IPS-18c (cell line): ENCODE measurements around the gene SYPL1.
"Not testable (repeated sequence)": the region's sequence is repeated elsewhere in the genome, so short reads cannot be mapped to it uniquely, and the experiment has no call there.

Experiments
- H3K4me3 ChIP-seq: 2 replicates; pipeline ENCODE4 v1.7.0; 2013; ENCODE audit warnings: low read depth, mild to moderate bottlenecking, low read length, moderate library complexity; ENCODE audit not compliant: insufficient read depth
- H3K9me3 ChIP-seq: one replicate; pipeline ENCODE4 v1.6.1; 2013; ENCODE audit warnings: mild to moderate bottlenecking, low read length, moderate library complexity; ENCODE audit not compliant: control insufficient read depth, insufficient read depth

SYPL1 gene

GRCh38 chr7:106112118-106112971 lies at the start of gene SYPL1:
SYPL1 (minus strand) TSS chr7:106112312; CDS start chr7:106112208, 104 bp downstream.
- Histone ChIP-seq H3K9me3 (no peaks in the 10 kb centered on the region), H3K4me3 (peak within 1 kb of the TSS; percentile 68)

- Histone ChIP-seq H3K4me3 (no peak overlapping the region), H3K9me3 (no peaks in the 10 kb centered on the region)
These were observed 42.9 kb upstream of the SYPL1 start for GRCh38 chr7:106155027-106155426.

DNA sequence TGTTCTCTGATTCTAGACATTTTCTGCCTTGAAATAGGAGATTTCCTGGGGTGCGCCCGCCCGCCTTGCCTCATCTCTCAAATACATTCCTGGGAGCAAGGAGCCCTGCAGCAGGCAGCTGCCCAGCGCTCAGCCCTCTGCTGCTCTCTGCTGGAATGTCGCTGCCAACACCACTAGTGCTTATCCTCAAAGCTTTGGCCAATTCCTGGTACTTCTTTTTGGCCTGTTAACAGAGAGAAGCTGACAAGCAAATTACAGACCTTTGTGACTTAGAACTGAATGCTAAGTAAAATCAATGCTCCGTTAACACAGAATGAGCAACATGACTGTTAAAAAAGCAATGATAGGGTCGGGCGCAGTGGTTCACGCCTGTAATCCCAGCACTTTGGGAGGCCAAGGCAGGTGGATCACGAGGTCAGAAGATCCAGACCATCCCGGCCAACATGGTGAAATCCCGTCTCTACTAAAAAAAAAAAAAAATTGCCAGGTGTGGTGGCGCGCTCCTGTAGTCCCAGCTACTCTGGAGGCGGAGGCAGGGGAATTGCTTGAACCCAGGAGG lies 41.9 kb upstream of the SYPL1 start:
- Histone ChIP-seq H3K9me3 (no peaks in the 10 kb centered on the region), H3K4me3 (no peak overlapping the region)

- H3K4me3 ChIP-seq: no peak overlapping the region
- no peaks in the 10 kb centered on the region for H3K9me3 ChIP-seq
These were observed 40.2 kb upstream of the SYPL1 start for GRCh38 chr7:106152313-106152665.

GRCh38 chr7:106151459-106152312 lies 39.6 kb upstream of the SYPL1 start:
- Histone ChIP-seq H3K4me3 (no peak overlapping the region), H3K9me3 (no peaks in the 10 kb centered on the region)

- Histone ChIP-seq H3K9me3 (no peaks in the 10 kb centered on the region), H3K4me3 (no peak overlapping the region)
These were observed 31.7 kb upstream of the SYPL1 start for GRCh38 chr7:106143711-106144337.

DNA sequence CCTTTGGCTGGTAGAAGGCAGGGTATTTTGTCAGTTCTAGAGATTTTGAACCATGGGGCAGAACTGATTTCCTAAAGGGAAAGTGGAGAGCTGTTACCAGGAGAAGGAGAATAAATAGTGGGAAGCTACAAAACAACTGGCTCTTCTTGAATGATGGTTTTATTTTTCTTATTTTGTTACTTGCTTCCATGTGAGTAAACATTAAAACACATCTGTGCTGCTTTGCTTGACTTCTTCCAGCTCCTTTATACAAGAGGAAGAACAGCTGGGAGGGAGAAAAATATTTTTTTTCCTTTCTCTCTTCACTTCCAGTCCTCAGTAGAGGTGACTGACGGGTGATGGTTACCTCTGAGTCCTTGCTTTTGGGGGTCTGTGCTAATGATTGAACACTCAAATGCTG lies 30.0 kb upstream of the SYPL1 start:
- H3K4me3 ChIP-seq: no peak overlapping the region
- H3K9me3 ChIP-seq: no peaks in the 10 kb centered on the region

DNA sequence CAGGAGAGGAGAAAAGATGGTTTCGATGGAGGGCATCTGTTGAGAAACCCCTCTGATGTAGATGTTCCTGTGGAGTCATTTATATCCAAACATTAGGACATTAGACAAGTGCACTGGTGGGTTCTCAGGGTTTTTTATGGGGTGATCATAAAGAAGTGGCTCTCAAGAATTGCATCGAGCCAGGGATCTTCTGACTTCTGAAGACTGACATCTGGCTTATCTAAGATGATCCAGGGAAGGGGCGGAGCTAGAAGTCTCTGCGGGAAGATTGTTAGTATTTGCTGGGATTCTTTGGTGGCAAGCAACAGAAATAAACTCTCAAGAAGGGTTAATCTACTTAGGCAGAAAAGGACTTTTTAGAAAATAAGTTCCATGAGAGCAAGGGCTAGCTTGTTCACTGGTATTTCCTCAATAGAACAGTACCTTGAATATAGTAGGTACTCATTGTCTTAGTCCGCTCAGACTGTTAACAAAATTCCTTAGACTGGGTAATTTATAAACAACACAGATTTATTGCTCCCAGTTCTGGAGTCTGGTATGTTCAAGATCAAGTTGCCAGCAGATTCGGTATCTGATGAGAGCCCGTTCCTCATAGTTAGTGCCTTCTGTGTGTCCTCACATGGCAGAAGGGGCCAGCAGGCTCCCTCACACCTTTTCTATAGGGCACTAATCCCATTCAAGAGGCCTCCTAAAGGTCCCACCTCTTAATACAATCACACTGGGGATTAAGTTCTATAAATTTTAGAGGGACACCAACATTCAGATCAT lies 28.5 kb upstream of the SYPL1 start:
- H3K4me3 ChIP-seq: no peak overlapping the region
- H3K9me3 ChIP-seq: no peaks in the 10 kb centered on the region

- Histone ChIP-seq H3K4me3 (no peak overlapping the region), H3K9me3 (no peaks in the 10 kb centered on the region)
These were observed 27.4 kb upstream of the SYPL1 start for GRCh38 chr7:106139265-106140251.

GRCh38 chr7:106138776-106139175 lies 26.7 kb upstream of the SYPL1 start:
- Histone ChIP-seq H3K9me3 (no peaks in the 10 kb centered on the region), H3K4me3 (no peak overlapping the region)

DNA sequence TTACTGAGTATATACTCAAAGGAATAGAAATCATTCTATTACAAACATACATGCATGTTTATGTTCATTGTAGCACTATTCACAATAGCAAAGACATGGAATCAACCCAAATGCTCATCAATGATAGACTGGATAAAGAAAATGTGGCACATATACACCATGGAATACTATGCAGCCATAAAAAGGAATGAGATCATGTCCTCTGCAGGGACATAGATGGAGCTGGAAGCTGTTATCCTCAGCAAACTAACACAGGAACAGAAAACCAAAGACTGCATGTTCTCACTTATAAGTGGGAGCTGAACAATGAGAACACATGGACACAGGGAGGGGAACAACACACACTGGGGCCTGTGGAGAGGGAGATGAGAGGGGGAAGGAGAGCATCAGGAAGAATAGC lies 26.1 kb upstream of the SYPL1 start:
- not testable (repeated sequence) for H3K9me3 ChIP-seq, H3K4me3 ChIP-seq

GRCh38 chr7:106134241-106134640 lies 22.1 kb upstream of the SYPL1 start:
- Histone ChIP-seq H3K9me3 (no peaks in the 10 kb centered on the region), H3K4me3 (no peak overlapping the region)

GRCh38 chr7:106129291-106129690 lies 17.2 kb upstream of the SYPL1 start:
- Histone ChIP-seq H3K9me3 (no peaks in the 10 kb centered on the region), H3K4me3 (no peak overlapping the region)

- H3K9me3 ChIP-seq: no peaks in the 10 kb centered on the region
- no peak overlapping the region for H3K4me3 ChIP-seq
These were observed 16.7 kb upstream of the SYPL1 start for GRCh38 chr7:106128836-106129235.

- no peaks in the 10 kb centered on the region for H3K9me3 ChIP-seq
- H3K4me3 ChIP-seq: no peak overlapping the region
These were observed 16.1 kb upstream of the SYPL1 start for GRCh38 chr7:106127984-106128780.
